WTC11 (cell line): Measurements from ENCODE around the gene ARVCF. TPM values are rescaled to one million over a fixed set of nuclear protein-coding genes. Genes with fewer than 3 reads are reported as not detected.
A peak's percentile ranks its signal among the peaks of the same experiment; 100 is the strongest.

Source experiments
- ATAC-seq: fragments of 200-7000 bp; cut with Tn5 transposase; 2 replicates; pipeline ENCODE4 v1.10.0; 2021; ENCODE audit warnings: mild to moderate bottlenecking, moderate library complexity
- CTCF ChIA-PET: fragments of 300-600 bp; sonication (Branson Sonifier 250); formaldehyde crosslinking; loops from one replicate; lab custom pipeline; 2021; ENCODE audit warnings: antibody characterized with exemption; lab: Charles Lee
- POLR2A ChIA-PET: fragments of 350-600 bp; sonication (Branson Sonifier 250); formaldehyde crosslinking; loops from one replicate; lab custom pipeline; 2021; ENCODE audit warnings: antibody characterized with exemption; lab: Charles Lee
- DNase-seq: peaks from one replicate; pipeline ENCODE4 v3.0.0; 2021; ENCODE audit warnings: low spot score
- H3K27ac Mint-ChIP-seq: 2 replicates; pipeline ENCODE4 v1.8.0; 2021; ENCODE audit warnings: mixed read lengths
- H3K27me3 Mint-ChIP-seq: 2 replicates; pipeline ENCODE4 v1.8.0; 2021; ENCODE audit warnings: low read depth, mild to moderate bottlenecking, moderate library complexity, mixed read lengths
- H3K36me3 Mint-ChIP-seq: 2 replicates; pipeline ENCODE4 v1.8.0; 2021; ENCODE audit warnings: mixed read lengths
- H3K4me1 Mint-ChIP-seq: 2 replicates; pipeline ENCODE4 v1.8.0; 2022; ENCODE audit warnings: mixed read lengths
- H3K4me3 Mint-ChIP-seq: 2 replicates; pipeline ENCODE4 v1.8.0; 2021; ENCODE audit warnings: mild to moderate bottlenecking, moderate library complexity, mixed read lengths
- H3K9me3 Mint-ChIP-seq: 2 replicates; pipeline ENCODE4 v1.8.0; 2021; ENCODE audit warnings: mixed read lengths
- AR ChIP-seq: fragments of 250-450 bp; sonication (Bioruptor Pico); IDR thresholded peaks from 2 replicates; pipeline ENCODE4 v1.9.0; 2021; ENCODE audit warnings: mild to moderate bottlenecking
- ATF2 ChIP-seq: sonication (generic); formaldehyde crosslinking; IDR thresholded peaks from 2 replicates; pipeline ENCODE4 v1.8.1; 2022; ENCODE audit warnings: low read depth, missing genetic modification reagents, borderline replicate concordance
- HMGXB4 ChIP-seq: sonication (generic); formaldehyde crosslinking; IDR thresholded peaks from 2 replicates; pipeline ENCODE4 v1.8.1; 2023; ENCODE audit warnings: mild to moderate bottlenecking, moderate library complexity, missing genetic modification reagents
- IRF2 ChIP-seq: sonication (generic); formaldehyde crosslinking; IDR thresholded peaks from 2 replicates; pipeline ENCODE4 v1.8.0; 2022; ENCODE audit warnings: low read depth, missing genetic modification reagents, borderline replicate concordance
- PREB ChIP-seq: sonication (generic); formaldehyde crosslinking; IDR thresholded peaks from 2 replicates; pipeline ENCODE4 v1.8.1; 2022; ENCODE audit warnings: mild to moderate bottlenecking, missing genetic modification reagents, moderate library complexity, borderline replicate concordance
- TEAD4 ChIP-seq: sonication (generic); formaldehyde crosslinking; IDR thresholded peaks from 2 replicates; pipeline ENCODE4 v1.8.0; 2022; ENCODE audit warnings: mild to moderate bottlenecking, missing genetic modification reagents
- USF1 ChIP-seq: sonication (generic); formaldehyde crosslinking; IDR thresholded peaks from 2 replicates; pipeline ENCODE4 v1.8.0; 2022; ENCODE audit warnings: mild to moderate bottlenecking, missing genetic modification reagents
- USF2 ChIP-seq: sonication (generic); formaldehyde crosslinking; IDR thresholded peaks from 2 replicates; pipeline ENCODE4 v1.8.1; 2023; ENCODE audit warnings: mild to moderate bottlenecking, missing genetic modification reagents, moderate library complexity
- ZBTB21 ChIP-seq: sonication (generic); formaldehyde crosslinking; IDR thresholded peaks from 2 replicates; pipeline ENCODE4 v1.8.1; 2023; ENCODE audit warnings: mild to moderate bottlenecking, missing genetic modification reagents, borderline replicate concordance
- ZBTB43 ChIP-seq: sonication (generic); formaldehyde crosslinking; IDR thresholded peaks from 2 replicates; pipeline ENCODE4 v1.8.1; 2023; ENCODE audit warnings: mild to moderate bottlenecking, missing genetic modification reagents
- ZNF138 ChIP-seq: sonication (generic); formaldehyde crosslinking; conservative IDR thresholded peaks from 2 replicates; pipeline ENCODE4 v1.8.1; 2022; ENCODE audit warnings: mild to moderate bottlenecking, moderate library complexity, missing genetic modification reagents
- ZSCAN18 ChIP-seq: fragments of 250-450 bp; sonication (Bioruptor Pico); IDR thresholded peaks from 2 replicates; pipeline ENCODE4 v2.1.2; 2022; ENCODE audit warnings: mild to moderate bottlenecking, moderate library complexity
- total RNA-seq: library from RNA; stranded (reverse); gene quantifications from 3 replicates; pipeline ENCODE4 v1.2.3, GENCODE V29; 2021
- TF ChIP-seq, protein P1 (sequence below): sonication (generic); formaldehyde crosslinking; IDR thresholded peaks from 2 replicates; pipeline ENCODE4 v1.8.1; 2023; ENCODE audit warnings: mild to moderate bottlenecking, missing genetic modification reagents, borderline replicate concordance

ARVCF gene
- total RNA-seq, 1 experiment from 2014 or later, result 65.4 TPM

- TF ChIP-seq, protein P1, sequence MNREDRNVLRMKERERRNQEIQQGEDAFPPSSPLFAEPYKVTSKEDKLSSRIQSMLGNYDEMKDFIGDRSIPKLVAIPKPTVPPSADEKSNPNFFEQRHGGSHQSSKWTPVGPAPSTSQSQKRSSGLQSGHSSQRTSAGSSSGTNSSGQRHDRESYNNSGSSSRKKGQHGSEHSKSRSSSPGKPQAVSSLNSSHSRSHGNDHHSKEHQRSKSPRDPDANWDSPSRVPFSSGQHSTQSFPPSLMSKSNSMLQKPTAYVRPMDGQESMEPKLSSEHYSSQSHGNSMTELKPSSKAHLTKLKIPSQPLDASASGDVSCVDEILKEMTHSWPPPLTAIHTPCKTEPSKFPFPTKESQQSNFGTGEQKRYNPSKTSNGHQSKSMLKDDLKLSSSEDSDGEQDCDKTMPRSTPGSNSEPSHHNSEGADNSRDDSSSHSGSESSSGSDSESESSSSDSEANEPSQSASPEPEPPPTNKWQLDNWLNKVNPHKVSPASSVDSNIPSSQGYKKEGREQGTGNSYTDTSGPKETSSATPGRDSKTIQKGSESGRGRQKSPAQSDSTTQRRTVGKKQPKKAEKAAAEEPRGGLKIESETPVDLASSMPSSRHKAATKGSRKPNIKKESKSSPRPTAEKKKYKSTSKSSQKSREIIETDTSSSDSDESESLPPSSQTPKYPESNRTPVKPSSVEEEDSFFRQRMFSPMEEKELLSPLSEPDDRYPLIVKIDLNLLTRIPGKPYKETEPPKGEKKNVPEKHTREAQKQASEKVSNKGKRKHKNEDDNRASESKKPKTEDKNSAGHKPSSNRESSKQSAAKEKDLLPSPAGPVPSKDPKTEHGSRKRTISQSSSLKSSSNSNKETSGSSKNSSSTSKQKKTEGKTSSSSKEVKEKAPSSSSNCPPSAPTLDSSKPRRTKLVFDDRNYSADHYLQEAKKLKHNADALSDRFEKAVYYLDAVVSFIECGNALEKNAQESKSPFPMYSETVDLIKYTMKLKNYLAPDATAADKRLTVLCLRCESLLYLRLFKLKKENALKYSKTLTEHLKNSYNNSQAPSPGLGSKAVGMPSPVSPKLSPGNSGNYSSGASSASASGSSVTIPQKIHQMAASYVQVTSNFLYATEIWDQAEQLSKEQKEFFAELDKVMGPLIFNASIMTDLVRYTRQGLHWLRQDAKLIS (CRISPR knock-in tag), result no peak
- TF ChIP-seq IRF2 (CRISPR knock-in tag), result no peak
- no peak for TF ChIP-seq USF2
- no peak for TF ChIP-seq AR (CRISPR knock-in tag)
- no peak for TF ChIP-seq ZNF138 (CRISPR knock-in tag)
- TF ChIP-seq USF1 (CRISPR knock-in tag), result no peak
- no peak for TF ChIP-seq ATF2
- no peak for TF ChIP-seq PREB (CRISPR knock-in tag)
These were observed 40.0 kb downstream of the ARVCF start (continued) for GRCh38 chr22:19976671-19977070.

DNA sequence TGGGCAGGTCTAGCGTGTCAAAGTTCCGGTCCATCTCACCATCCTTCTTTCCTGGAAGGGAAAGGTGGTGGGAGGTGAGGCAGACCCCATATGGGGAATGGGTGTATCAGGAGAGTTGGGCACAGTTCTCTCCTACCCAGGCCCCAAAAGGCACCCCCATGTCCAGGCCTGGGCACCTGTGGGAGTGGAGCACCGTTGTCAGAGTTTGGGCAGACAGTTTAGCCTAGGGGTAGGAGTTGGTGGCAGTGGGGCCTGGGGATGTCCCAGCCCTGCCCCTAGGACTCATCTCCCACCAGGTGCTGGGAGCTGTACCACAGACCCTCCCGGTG is 41.0 kb downstream of the ARVCF start:
- Mint-ChIP-seq H3K4me1 (peaks cover 18% of the 10 kb centered on the region), H3K4me3 (no peak overlapping the region), H3K27me3 (no peaks in the 10 kb centered on the region), H3K27ac (peak overlapping the region; percentile 92), H3K36me3 (peaks cover 20% of the 10 kb centered on the region), H3K9me3 (no peaks in the 10 kb centered on the region)
- POLR2A ChIA-PET, result no interaction called here
- ATAC-seq (no peak), DNase-seq (no peak)
- CTCF ChIA-PET, result interaction anchor here (1.5 to 8.4 kb wide), 3 partner anchors 10 to 38 kb away, joined by 5 to 181 read pairs (median 11); no protein-coding TSS in a partner anchor
- TF ChIP-seq IRF2 (CRISPR knock-in tag) (no peak), USF1 (CRISPR knock-in tag) (no peak), ZSCAN18 (no peak), ZBTB21 (no peak), ATF2 (no peak), ZBTB43 (no peak), PREB (CRISPR knock-in tag) (no peak), HMGXB4 (CRISPR knock-in tag) (no peak), TEAD4 (CRISPR knock-in tag) (no peak)
